Hematopoietic multipotent progenitor cell treated with erythropoietin and hydrocortisone succinate and interleukin-3 and kit ligand, for 4 days (in vitro differentiated cells): Measurements from ENCODE around the gene C1orf174.

ENCODE experiments used
- DNase-seq: peaks from one replicate; pipeline ENCODE4 v3.0.0-alpha.2; 2015

The C1orf174 gene

DNA sequence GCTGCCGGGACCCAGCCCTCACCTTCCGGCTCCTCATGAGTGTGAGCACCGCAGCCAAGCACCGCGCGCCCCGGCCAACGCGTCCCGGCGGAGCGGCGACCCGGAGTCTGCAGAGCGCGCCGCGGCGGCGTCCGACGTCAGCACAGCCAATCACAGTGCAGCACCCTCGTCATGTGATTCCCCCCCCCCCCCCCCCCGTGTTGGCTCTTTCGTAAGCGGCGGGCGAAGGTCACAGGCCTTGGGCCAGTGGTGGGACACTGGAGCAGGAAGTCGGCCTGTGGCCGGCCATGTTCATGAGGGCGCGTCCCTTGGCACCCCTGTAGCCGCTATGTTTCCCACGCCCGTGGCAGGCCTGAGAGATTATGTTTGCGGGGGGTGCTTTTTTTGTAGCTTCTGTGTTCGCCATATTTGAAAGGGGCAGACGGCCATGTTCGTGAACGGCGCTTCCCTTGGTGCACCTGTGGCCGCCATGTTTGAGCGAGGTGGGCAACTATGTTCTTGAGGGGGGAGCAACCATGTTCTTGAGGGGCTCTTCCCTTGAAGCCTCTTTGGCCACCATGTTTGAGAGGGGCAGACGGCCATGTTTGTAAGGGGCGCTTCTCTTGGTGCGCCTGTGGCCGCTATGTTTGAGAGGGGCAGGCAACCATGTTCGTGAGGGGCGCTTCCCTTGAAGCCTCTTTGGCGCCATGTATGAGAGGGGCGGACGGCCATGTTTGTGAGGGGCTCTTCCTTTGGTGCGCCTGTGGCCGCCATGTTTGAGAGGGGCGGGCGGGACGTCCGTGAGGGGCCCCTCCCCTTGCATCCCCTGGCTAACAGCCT is at the start of gene C1orf174:
Gene C1orf174, minus strand, starts transcription at position 123 of the 819 bp plus-strand sequence. Its CDS starts 86 bp downstream, at position 37.
- DNase-seq: peak; percentile 99

GRCh38 chr1:3948344-3948743 is 48.3 kb upstream of the C1orf174 start:
- DNase-seq: no peak

GRCh38 chr1:3945916-3946840 is 46.1 kb upstream of the C1orf174 start:
- no peak for DNase-seq

- no peak for DNase-seq
Observed at GRCh38 chr1:3945222-3945621, 45.1 kb upstream of the C1orf174 start.

GRCh38 chr1:3944578-3945125 is 44.6 kb upstream of the C1orf174 start:
- no peak for DNase-seq

- no peak for DNase-seq
Observed at GRCh38 chr1:3943806-3944577, 43.9 kb upstream of the C1orf174 start.

GRCh38 chr1:3943123-3943431 is 43.0 kb upstream of the C1orf174 start:
- no peak for DNase-seq

GRCh38 chr1:3942416-3943122 is 42.5 kb upstream of the C1orf174 start:
- no peak for DNase-seq

DNA sequence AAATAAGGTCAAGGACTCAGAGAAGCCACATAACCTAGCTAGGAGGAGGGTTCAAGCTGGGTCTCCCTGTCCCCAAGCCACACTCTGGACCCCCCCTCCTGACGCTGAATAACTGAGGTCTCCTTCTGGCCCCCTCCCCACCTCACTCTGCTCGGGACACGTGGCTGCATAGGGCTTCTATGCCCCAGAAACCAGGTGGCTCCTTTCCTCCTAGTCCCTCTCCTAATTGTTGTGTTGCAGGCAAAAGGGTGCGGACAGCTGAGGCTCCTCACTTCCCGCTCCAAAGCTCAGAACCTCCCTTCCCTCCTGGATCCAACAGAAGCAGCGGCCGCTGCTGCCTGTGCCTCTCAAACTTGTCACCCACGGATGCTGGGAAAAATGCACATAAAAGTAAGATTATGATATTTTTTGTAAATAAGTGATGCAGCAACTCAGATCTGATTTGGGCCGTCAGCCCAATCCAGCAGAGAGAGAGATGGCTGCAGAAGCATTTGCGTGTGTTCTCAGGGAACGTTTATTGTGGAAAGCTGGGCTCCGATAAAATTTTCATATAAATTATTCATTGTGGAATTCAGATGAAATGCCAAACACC is 40.8 kb upstream of the C1orf174 start:
- no peak for DNase-seq

- no peak for DNase-seq
Observed at GRCh38 chr1:3940081-3940753, 40.1 kb upstream of the C1orf174 start.

DNA sequence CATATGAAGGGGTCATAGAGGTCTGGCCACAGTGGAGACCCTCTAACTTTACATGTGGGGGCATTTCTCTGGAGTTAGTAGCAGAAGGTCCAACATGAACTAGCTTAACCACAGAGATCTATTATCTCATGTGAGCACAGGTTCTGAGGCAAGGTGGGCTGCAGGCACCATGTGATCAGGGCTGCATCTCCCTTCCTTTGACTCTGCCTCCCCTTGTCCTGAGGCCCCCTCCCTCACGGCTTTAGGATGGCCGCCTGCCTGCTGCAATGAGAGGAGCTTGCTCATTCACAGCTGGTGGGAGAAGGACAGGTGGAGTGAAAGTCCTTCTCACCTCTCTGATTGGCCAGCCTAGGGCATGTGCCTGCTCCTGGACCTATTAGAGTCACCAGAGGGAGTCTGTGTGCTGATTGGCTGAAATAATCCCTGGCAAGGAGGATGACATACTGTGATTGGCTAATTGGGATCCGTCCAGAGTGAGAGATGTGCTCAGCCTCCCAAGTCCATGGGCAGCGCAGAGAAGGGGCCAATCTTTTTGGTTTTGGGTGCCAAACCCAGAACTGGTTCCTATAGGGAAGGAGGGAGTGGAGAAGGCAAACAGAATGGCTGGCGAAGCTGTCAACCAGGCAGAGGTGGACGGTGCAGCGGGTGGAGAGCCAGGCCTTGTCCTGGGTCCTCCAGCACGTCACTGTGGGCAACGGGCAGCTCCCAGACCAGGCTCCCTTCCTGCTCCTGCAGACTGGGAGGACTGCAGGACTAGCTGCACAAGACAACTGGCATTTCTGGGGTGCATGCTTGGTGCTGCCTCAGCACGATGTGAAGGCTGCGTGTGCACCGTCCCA is 39.4 kb upstream of the C1orf174 start:
- no peak for DNase-seq

DNA sequence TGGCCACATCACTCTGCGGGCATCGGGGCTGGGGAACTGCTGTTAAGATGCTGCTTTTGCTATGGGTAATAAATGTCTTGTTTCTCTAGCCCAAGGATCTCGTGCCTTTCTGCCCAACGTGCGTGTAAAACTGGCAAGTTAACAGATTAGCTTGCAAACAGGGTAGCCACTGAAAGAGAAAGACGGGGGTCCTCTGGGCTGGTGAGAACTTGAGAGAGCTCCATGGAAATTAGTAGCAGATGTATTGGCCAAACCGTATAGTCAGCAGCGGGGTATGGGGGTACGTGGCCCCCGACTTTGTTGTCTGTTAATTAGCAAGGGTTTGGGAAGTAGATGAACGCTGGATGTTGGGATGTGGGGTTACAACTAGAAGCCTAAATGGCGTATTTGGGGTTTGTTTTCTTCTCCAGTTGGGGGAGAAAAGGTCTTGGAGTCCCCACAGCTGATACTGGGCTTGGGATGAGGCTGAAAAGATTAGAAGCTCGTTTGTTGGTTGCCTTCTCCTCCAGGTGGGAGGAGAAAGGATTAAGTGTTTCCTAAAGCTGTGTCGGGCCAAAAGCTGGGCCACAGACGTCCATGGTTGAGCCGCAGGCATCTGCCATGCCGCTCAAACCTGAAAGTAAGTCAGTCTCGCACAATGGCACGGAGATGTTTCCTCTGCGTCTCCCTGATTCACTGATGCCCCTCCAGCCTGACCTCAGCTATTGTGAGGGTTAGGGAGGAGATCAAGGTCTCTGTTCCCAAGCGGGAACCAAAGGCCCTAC is 32.3 kb upstream of the C1orf174 start:
- no peak for DNase-seq

DNA sequence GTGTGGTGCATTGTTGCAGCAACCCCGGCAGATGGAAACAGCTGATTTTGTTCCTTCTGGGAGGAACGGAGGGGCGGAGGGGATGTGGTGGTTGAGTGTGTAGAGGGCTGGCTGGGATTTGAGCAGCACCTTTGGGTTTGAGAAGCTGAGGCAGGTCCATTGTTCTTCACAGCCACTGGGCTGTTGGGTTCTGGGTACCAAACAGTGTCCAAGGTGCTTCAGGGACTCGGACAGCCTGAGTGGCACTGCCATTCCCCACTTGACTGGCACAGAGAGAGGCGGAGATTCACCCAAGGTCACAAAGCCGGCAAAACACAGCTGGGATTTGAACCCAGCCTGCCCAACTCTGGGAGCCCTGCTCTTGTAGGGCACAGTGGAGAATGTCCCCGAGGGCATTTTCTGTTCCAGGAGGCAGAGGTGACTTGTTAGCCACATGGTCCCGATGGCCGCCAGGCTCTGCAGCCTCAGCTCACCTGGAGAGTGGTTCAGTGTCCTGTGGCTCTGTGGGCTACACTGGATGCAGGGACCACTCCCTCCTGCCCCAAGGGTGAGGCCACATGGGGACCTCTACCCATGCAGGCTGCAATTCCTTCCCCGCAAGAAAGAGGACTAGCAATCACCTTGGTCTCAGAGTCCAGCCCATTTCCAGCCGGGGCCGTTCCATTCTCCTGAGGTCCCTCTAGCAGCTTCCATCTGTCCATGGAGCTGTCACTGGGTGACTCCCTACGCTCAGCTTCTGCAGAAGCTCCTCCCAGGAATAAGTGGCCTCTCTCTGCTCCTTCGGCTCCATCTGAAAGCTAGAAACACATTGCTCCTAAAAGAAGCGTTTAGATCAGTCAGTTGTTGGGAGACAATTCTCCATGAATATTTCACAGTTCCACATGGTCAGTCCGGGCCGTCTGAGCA is 31.2 kb upstream of the C1orf174 start:
- DNase-seq: no peak

DNA sequence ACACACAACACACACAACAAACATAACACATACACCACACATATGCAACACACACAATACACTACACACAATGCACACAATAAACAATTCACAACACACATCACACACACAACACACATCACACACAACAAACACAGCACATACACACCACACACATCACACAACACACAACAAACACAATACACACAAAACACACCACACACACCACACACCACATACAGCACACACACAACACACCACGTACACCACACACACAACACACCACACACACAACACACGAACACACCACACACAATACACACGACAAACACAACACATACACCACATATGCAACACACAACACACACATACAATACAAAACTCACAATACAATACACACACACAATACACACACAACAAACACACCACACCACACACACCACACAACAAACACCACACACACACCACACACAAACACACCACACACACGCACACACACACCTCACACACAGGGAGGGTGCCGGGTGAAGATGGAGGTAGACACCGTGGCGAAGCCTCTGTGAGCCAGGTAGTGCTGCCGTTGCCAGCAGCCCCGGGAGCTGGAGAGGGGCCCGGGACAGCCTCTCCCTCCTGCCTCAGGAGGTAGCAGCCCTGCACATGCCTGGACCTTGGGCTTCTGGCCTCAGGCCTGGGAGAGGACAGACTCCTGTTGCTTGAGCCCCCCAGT is 30.4 kb upstream of the C1orf174 start:
- no peak for DNase-seq

- no peak for DNase-seq
Observed at GRCh38 chr1:3929126-3929525, 29.1 kb upstream of the C1orf174 start.

GRCh38 chr1:3928586-3928985 is 28.5 kb upstream of the C1orf174 start:
- DNase-seq: no peak

GRCh38 chr1:3926956-3927355 is 26.9 kb upstream of the C1orf174 start:
- no peak for DNase-seq

GRCh38 chr1:3925762-3926161 is 25.7 kb upstream of the C1orf174 start:
- DNase-seq: no peak
